Stimulated activated CD8-positive, alpha-beta memory T cell treated with anti-CD3 and anti-CD28 coated beads, Interleukin-4, amount 100 ng/mL, for 1 hour (primary cell): ENCODE measurements around the gene FAM107B.
"Not testable (repeated sequence)": the region's sequence is repeated elsewhere in the genome, so short reads cannot be mapped to it uniquely, and the experiment has no call there.

Experiments used
- DNase-seq, 2 donors: peaks; one replicate each; pipeline ENCODE4 v3.0.0-alpha.2; 2020; ENCODE audit warnings: low read depth in 2 of 2, low spot score in 1 of 2

FAM107B gene

GRCh38 chr10:14774797-14775196 is at the start of gene FAM107B:
Gene FAM107B (minus strand): TSS chr10:14774897. CDS start chr10:14774663, 234 bp downstream.
- DNase-seq, result no peak

GRCh38 chr10:14823966-14824365 is 49.3 kb upstream of the FAM107B start:
- DNase-seq, result no peak

GRCh38 chr10:14822879-14823755 is 48.4 kb upstream of the FAM107B start:
- DNase-seq, result peak in 1 of 2 donors; percentile 9

GRCh38 chr10:14821635-14822375 is 47.1 kb upstream of the FAM107B start:
- no peak for DNase-seq

- no peak for DNase-seq
Measured at GRCh38 chr10:14820775-14821154, 46.1 kb upstream of the FAM107B start.

- DNase-seq, result no peak
Measured at GRCh38 chr10:14820010-14820774, 45.5 kb upstream of the FAM107B start.

- DNase-seq, result not testable (repeated sequence)
Measured at GRCh38 chr10:14816717-14817116, 42.0 kb upstream of the FAM107B start.

GRCh38 chr10:14815681-14816080 is 41.0 kb upstream of the FAM107B start:
- DNase-seq, result no peak

GRCh38 chr10:14812271-14812670 is 37.6 kb upstream of the FAM107B start:
- DNase-seq, result no peak

- DNase-seq, result no peak
Measured at GRCh38 chr10:14810969-14811953, 36.6 kb upstream of the FAM107B start.

GRCh38 chr10:14806318-14806717 is 31.6 kb upstream of the FAM107B start:
- DNase-seq, result no peak

- no peak for DNase-seq
Measured at GRCh38 chr10:14803827-14804226, 29.1 kb upstream of the FAM107B start.

- no peak for DNase-seq
Measured at GRCh38 chr10:14801723-14802122, 27.0 kb upstream of the FAM107B start.

GRCh38 chr10:14800397-14800796 is 25.7 kb upstream of the FAM107B start:
- no peak for DNase-seq

- no peak for DNase-seq
Measured at GRCh38 chr10:14798636-14799035, 23.9 kb upstream of the FAM107B start.

GRCh38 chr10:14787938-14788337 is 13.2 kb upstream of the FAM107B start:
- DNase-seq, result no peak

- no peak for DNase-seq
Measured at GRCh38 chr10:14784459-14785055, 9.9 kb upstream of the FAM107B start.

GRCh38 chr10:14782691-14783363 is 8.1 kb upstream of the FAM107B start:
- no peak for DNase-seq

- DNase-seq, result no peak
Measured at GRCh38 chr10:14781763-14782162, 7.1 kb upstream of the FAM107B start.
